Endothelial cell of umbilical vein (primary cell): ENCODE measurements around the gene CACNA1C. TPM values are rescaled to one million over a fixed set of nuclear protein-coding genes. Genes with fewer than 3 reads are reported as not detected.

Source experiments
- BruUV-seq: library from RNA; stranded (reverse); fragments of 400-500 nt; replicated peaks from 2 replicates; lab custom pipeline; 2021; lab: Mats Ljungman, UMichigan
- CTCF ChIA-PET: fragments of 300-600, 350-600 bp; sonication (Branson Sonifier 250); formaldehyde crosslinking; loops from one replicate; lab custom pipeline; 2021; ENCODE audit warnings: antibody characterized with exemption, inconsistent platforms; lab: Charles Lee
- POLR2A ChIA-PET: fragments of 300-600, 350-600 bp; sonication (Branson Sonifier 250); formaldehyde crosslinking; loops from one replicate; lab custom pipeline; 2021; ENCODE audit warnings: antibody characterized with exemption, inconsistent platforms; lab: Charles Lee
- DNase-seq: peaks from one replicate; pipeline ENCODE4 v3.0.0-alpha.2; 2011; ENCODE audit warnings: low read depth, low spot score
- FAIRE-seq: peaks from 2 replicates; lab custom pipeline; 2011; peaks lifted over from hg19 to GRCh38; lab: Jason Lieb, UNC
- H2AFZ ChIP-seq: 2 replicates; pipeline ENCODE4 v1.6.0; 2012; ENCODE audit warnings: low read depth, low read length, control low read depth, inconsistent platforms
- H3K27ac ChIP-seq: 2 replicates; pipeline ENCODE4 v1.5.1; 2011; ENCODE audit warnings: low read depth, mild to moderate bottlenecking, control low read depth, low read length, moderate library complexity; ENCODE audit not compliant: insufficient read depth
- H3K27me3 ChIP-seq, 2 experiments: 2 replicates each; pipeline versions ENCODE4 v1.6.0 to v1.6.1; 2011; ENCODE audit warnings: low read length in 2 of 2, mixed read lengths in 1 of 2; ENCODE audit not compliant: control insufficient read depth in 2 of 2, insufficient read depth in 2 of 2
- H3K36me3 ChIP-seq, 2 experiments: 2 replicates in 1 of 2; 3 replicates in 1 of 2; pipeline ENCODE4 v1.5.1; 2011; ENCODE audit warnings: low read length in 2 of 2, mild to moderate bottlenecking in 1 of 2, moderate library complexity in 1 of 2; ENCODE audit not compliant: control insufficient read depth in 2 of 2, insufficient read depth in 2 of 2; ENCODE audit errors: extremely low read depth in 1 of 2
- H3K4me1 ChIP-seq: 3 replicates; pipeline ENCODE4 v1.5.1; 2011; ENCODE audit warnings: mild to moderate bottlenecking, low read length; ENCODE audit not compliant: control insufficient read depth, insufficient read depth; ENCODE audit errors: extremely low read depth
- H3K4me2 ChIP-seq: 2 replicates; pipeline ENCODE4 v1.6.1; 2011; ENCODE audit warnings: low read length, control low read depth, mixed read lengths; ENCODE audit not compliant: insufficient read depth
- H3K4me3 ChIP-seq, 3 experiments: fragments of 200-600 bp in 1 of 3; sonication (generic), shearing (Covaris generic) in 1 of 3; replicated peaks in 1 of 3; 2 replicates each; pipeline ENCODE4 v1.5.1; 2011 to 2016; ENCODE audit warnings: control low read depth in 3 of 3, low read length in 3 of 3, mild to moderate bottlenecking in 2 of 3, inconsistent platforms in 1 of 3, low read depth in 1 of 3, moderate library complexity in 1 of 3; ENCODE audit not compliant: insufficient read depth in 1 of 3
- H3K79me2 ChIP-seq: 2 replicates; pipeline ENCODE4 v1.6.0; 2012; ENCODE audit warnings: low read length, inconsistent platforms; ENCODE audit not compliant: control insufficient read depth, insufficient read depth
- H3K9ac ChIP-seq: replicated peaks from 2 replicates; pipeline ENCODE3; 2011; ENCODE audit warnings: low read length, control low read depth; ENCODE audit not compliant: insufficient read depth; ENCODE audit errors: extremely low read depth
- H3K9me1 ChIP-seq: replicated peaks from 3 replicates; pipeline ENCODE4 v1.6.0; 2011; ENCODE audit warnings: mild to moderate bottlenecking, low read length; ENCODE audit not compliant: control insufficient read depth, insufficient read depth; ENCODE audit errors: extremely low read depth
- H3K9me3 ChIP-seq: replicated peaks from 2 replicates; pipeline ENCODE4 v1.5.1; 2012; ENCODE audit warnings: low read length, inconsistent platforms; ENCODE audit not compliant: control insufficient read depth, insufficient read depth
- H4K20me1 ChIP-seq: replicated peaks from 2 replicates; pipeline ENCODE3; 2011; ENCODE audit warnings: mild to moderate bottlenecking, low read length; ENCODE audit not compliant: control insufficient read depth, insufficient read depth; ENCODE audit errors: extremely low read depth
- EZH2 ChIP-seq: IDR thresholded peaks from 2 replicates; pipeline ENCODE4 v1.6.1; 2012; ENCODE audit warnings: borderline replicate concordance, low read depth, mild to moderate bottlenecking, moderate library complexity, low read length, inconsistent platforms; ENCODE audit not compliant: severe bottlenecking
- FOS ChIP-seq: IDR thresholded peaks from 2 replicates; pipeline ENCODE4 v1.6.1; 2011; ENCODE audit warnings: mild to moderate bottlenecking, low read length, moderate library complexity, borderline replicate concordance; ENCODE audit not compliant: insufficient read depth
- GATA2 ChIP-seq: IDR thresholded peaks from 2 replicates; pipeline ENCODE4 v1.7.0; 2011; ENCODE audit warnings: low read depth, mild to moderate bottlenecking, moderate library complexity, mixed read lengths, low read length; ENCODE audit not compliant: insufficient read length, insufficient read depth
- JUN ChIP-seq: IDR thresholded peaks from 2 replicates; pipeline ENCODE4 v1.6.1; 2011; ENCODE audit warnings: borderline replicate concordance, low read depth; ENCODE audit not compliant: insufficient read length, insufficient read depth
- MYC ChIP-seq: IDR thresholded peaks from one replicate; pipeline ENCODE4 v1.6.1; 2011; ENCODE audit warnings: mild to moderate bottlenecking, low read depth, low read length
- POLR2A ChIP-seq: IDR thresholded peaks from 2 replicates; pipeline ENCODE4 v1.6.1; 2012; ENCODE audit warnings: low read depth, mild to moderate bottlenecking, control low read depth, low read length
- POLR2AphosphoS5 ChIP-seq: IDR thresholded peaks from 2 replicates; pipeline ENCODE4 v1.6.1; 2012; ENCODE audit warnings: low read depth, mild to moderate bottlenecking, control low read depth, low read length, moderate library complexity; ENCODE audit not compliant: insufficient read depth
- dilution Hi-C: fragments of 300-500 bp; cut with MboI; formaldehyde crosslinking; loops from one replicate; pipeline ENCODE4 v1.15.0; 2019; ENCODE audit warnings: low sequenced_read_pairs; ENCODE audit not compliant: extremely low pct_ligation_motif_present
- intact Hi-C: fragments of 100-400 bp; cut with micrococcal nuclease; formaldehyde crosslinking; loops from one replicate; pipeline ENCODE4 v1.10.0; 2022
- polyA plus RNA-seq, 4 experiments: library from polyadenylated mRNA; depleted of rRNA in 3 of 4; stranded (reverse) in 3 of 4; unstranded in 1 of 4; fragments of >200 nt; gene quantifications; 2 replicates each; pipeline versions ENCODE4 v1.2.1 to v1.2.3, GENCODE V29; 2011 to 2012; ENCODE audit warnings: missing spikeins in 1 of 4
- total RNA-seq: library from RNA; stranded (reverse); gene quantifications from 2 replicates; pipeline ENCODE4 v1.2.3, GENCODE V29; 2021
- TF ChIP-seq, protein P1 (sequence below): IDR thresholded peaks from 2 replicates; pipeline ENCODE4 v1.6.1; 2011; ENCODE audit not compliant: insufficient read depth, insufficient read length
- TF ChIP-seq, protein P2 (sequence below), 2 donors: IDR thresholded peaks; 1 replicate in 1 of 2; 2 replicates in 1 of 2; pipeline ENCODE4 v1.5.1; 2011; ENCODE audit warnings: low read length in 2 of 2, mild to moderate bottlenecking in 2 of 2, moderate library complexity in 2 of 2, control low read depth in 1 of 2, inconsistent platforms in 1 of 2, low read depth in 1 of 2; ENCODE audit not compliant: insufficient read depth in 1 of 2; ENCODE audit errors: extremely low read depth in 1 of 2

The CACNA1C gene
- total and polyA plus RNA-seq, 2 donors (not counting 3 experiments of a cell fraction or from before 2014, with no cell fraction given) = not detected

DNA sequence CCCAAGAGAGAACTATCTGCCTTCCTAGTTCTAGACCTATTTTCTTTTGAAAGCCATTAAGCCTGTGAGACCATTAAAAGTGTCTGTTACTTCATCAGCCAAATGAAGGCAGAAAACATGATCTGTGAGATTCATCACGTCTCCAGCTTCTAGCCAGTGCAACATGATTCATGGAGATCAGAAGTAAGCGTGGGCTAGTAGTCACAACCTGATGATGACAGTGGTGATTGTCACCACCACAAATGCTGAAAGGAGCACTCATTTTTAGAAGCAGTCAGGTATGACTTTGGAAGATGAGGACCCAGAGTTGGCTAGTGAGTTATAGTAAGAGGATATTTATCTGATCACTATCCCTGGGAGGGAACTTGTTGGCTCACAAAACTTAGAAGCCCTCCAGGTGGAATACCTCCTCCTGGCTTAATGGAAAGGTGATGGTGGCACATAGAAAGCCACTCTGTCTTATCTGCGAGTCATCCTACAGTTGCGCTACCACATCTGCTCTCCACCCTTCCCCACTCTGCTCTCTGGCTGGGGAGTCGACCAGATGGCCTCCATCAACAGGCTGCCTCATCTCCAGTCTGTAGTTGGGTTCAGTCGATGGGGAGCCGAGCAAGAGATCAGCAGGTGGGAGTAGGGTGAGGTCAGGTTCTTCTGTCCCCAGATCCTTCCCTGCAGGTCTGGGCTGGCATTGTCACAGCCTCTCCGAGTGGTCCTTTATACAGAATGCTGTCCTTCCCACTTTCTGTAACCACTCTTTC lies 424.4 kb downstream of the CACNA1C start:
- POLR2A ChIA-PET = no interaction called here

More for the DNA sequence above, 424.4 kb downstream of the CACNA1C start:
- DNase-seq (no peak), FAIRE-seq (no peak)
- Histone ChIP-seq H3K79me2 (no peaks in the 10 kb centered on the region), H3K27ac (no peak overlapping the region), H3K4me2 (no peak overlapping the region), H3K36me3 (no peaks in the 10 kb centered on the region), H3K9me3 (no peaks in the 10 kb centered on the region), H3K9me1 (no peaks in the 10 kb centered on the region), H3K4me3 (no peak overlapping the region), H4K20me1 (no peaks in the 10 kb centered on the region), H2AFZ (no peak overlapping the region), H3K9ac (no peak overlapping the region), H3K27me3 (peaks cover 0 to 3% of the 10 kb centered on the region in 2 experiments), H3K4me1 (no peaks in the 10 kb centered on the region)
- dilution Hi-C loops = no loop called here
- intact Hi-C loops = no loop called here
- TF ChIP-seq EZH2 = no peak
- no peak for TF ChIP-seq JUN
- TF ChIP-seq, protein P1, sequence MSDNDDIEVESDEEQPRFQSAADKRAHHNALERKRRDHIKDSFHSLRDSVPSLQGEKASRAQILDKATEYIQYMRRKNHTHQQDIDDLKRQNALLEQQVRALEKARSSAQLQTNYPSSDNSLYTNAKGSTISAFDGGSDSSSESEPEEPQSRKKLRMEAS = no peak
- no peak for TF ChIP-seq POLR2A
- TF ChIP-seq POLR2AphosphoS5 = no peak
- TF ChIP-seq GATA2 = no peak
- no peak for TF ChIP-seq MYC
- TF ChIP-seq FOS = no peak
- TF ChIP-seq, protein P2, sequence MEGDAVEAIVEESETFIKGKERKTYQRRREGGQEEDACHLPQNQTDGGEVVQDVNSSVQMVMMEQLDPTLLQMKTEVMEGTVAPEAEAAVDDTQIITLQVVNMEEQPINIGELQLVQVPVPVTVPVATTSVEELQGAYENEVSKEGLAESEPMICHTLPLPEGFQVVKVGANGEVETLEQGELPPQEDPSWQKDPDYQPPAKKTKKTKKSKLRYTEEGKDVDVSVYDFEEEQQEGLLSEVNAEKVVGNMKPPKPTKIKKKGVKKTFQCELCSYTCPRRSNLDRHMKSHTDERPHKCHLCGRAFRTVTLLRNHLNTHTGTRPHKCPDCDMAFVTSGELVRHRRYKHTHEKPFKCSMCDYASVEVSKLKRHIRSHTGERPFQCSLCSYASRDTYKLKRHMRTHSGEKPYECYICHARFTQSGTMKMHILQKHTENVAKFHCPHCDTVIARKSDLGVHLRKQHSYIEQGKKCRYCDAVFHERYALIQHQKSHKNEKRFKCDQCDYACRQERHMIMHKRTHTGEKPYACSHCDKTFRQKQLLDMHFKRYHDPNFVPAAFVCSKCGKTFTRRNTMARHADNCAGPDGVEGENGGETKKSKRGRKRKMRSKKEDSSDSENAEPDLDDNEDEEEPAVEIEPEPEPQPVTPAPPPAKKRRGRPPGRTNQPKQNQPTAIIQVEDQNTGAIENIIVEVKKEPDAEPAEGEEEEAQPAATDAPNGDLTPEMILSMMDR (IDR thresholded peaks at IDR 0.05; ENCODE audit: extremely low read depth in 1 of 2, insufficient read depth in 1 of 2, low read depth in 1 of 2, low read length in 2 of 2) = no peak
- BruUV-seq = no TSS peak
- CTCF ChIA-PET = no interaction called here
